HFF-Myc (cell line): ENCODE data around the gene FAM117B.
"Not testable (repeated sequence)": the region's sequence is repeated elsewhere in the genome, so short reads cannot be mapped to it uniquely, and the experiment has no call there.

Source experiments
- DNase-seq: peaks from one replicate; pipeline ENCODE4 v3.0.0-alpha.2; 2011; ENCODE audit warnings: low read depth; ENCODE audit errors: extremely low read depth
- H3K4me3 ChIP-seq: replicated peaks from 2 replicates; pipeline ENCODE4 v1.5.1; 2011; ENCODE audit warnings: low read depth, mild to moderate bottlenecking, control low read depth, low read length
- CTCF ChIP-seq: IDR thresholded peaks from 2 replicates; pipeline ENCODE4 v1.5.1; 2012; ENCODE audit warnings: mild to moderate bottlenecking, low read depth, low read length, control low read depth; ENCODE audit errors: missing control alignments

The FAM117B gene

GRCh38 chr2:202782940-202783558 is 148.3 kb downstream of the FAM117B start:
- H3K4me3 ChIP-seq, result no peak overlapping the region
- no peak for TF ChIP-seq CTCF
- no peak for DNase-seq

- no peak overlapping the region for H3K4me3 ChIP-seq
- no peak for TF ChIP-seq CTCF
- DNase-seq, result no peak
Measured at GRCh38 chr2:202786842-202787241, 152.1 kb downstream of the FAM117B start.

- DNase-seq, result no peak
- TF ChIP-seq CTCF, result no peak
- no peak overlapping the region for H3K4me3 ChIP-seq
Measured at GRCh38 chr2:202790676-202791075, 155.9 kb downstream of the FAM117B start.

- no peak overlapping the region for H3K4me3 ChIP-seq
- no peak for DNase-seq
- no peak for TF ChIP-seq CTCF
Measured at GRCh38 chr2:202797944-202798343, 163.2 kb downstream of the FAM117B start.

- H3K4me3 ChIP-seq, DNase-seq: not testable (repeated sequence)
Measured at GRCh38 chr2:202805911-202806310, 171.1 kb downstream of the FAM117B start.

GRCh38 chr2:202807431-202808138 is 172.8 kb downstream of the FAM117B start:
- DNase-seq, result peak; percentile 17
- not testable (repeated sequence) for H3K4me3 ChIP-seq

- TF ChIP-seq CTCF, result no peak
- DNase-seq, result no peak
- H3K4me3 ChIP-seq, result no peak overlapping the region
Measured at GRCh38 chr2:202808754-202809153, 174.0 kb downstream of the FAM117B start.

GRCh38 chr2:202813387-202813786 is 178.6 kb downstream of the FAM117B start:
- no peak for TF ChIP-seq CTCF
- DNase-seq, result no peak
- H3K4me3 ChIP-seq, result no peak overlapping the region
